ENCODE results near the gene SAP25.
"Not testable (repeated sequence)": the region's sequence is repeated elsewhere in the genome, so short reads cannot be mapped to it uniquely, and the experiment has no call there.

The SAP25 gene

DNA sequence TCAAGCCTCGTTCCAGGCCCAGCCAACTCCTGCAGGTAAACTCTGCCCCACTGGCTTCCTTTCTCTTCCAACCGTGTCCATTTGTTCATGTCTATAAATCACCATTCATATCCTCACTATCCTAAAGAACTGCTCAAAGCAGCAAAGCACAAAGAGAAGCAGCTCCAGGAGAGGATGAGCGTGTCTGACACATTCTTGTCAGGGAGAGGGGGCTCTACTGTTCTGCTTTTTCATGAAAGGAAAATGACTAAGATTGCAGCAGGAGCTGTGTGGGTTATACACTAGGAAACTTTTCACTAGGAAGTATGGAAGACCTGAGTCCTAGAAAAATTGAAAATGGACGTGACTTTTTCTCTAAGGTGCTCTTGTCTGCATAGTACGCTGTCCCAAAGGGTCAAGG, 18.0 kb downstream of the SAP25 start:
- TF ChIP-seq, protein P1, sequence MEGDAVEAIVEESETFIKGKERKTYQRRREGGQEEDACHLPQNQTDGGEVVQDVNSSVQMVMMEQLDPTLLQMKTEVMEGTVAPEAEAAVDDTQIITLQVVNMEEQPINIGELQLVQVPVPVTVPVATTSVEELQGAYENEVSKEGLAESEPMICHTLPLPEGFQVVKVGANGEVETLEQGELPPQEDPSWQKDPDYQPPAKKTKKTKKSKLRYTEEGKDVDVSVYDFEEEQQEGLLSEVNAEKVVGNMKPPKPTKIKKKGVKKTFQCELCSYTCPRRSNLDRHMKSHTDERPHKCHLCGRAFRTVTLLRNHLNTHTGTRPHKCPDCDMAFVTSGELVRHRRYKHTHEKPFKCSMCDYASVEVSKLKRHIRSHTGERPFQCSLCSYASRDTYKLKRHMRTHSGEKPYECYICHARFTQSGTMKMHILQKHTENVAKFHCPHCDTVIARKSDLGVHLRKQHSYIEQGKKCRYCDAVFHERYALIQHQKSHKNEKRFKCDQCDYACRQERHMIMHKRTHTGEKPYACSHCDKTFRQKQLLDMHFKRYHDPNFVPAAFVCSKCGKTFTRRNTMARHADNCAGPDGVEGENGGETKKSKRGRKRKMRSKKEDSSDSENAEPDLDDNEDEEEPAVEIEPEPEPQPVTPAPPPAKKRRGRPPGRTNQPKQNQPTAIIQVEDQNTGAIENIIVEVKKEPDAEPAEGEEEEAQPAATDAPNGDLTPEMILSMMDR (IDR thresholded peaks at IDR 0.05; ENCODE audit: low read depth, low read length), result no peak
- H3K4me3 ChIP-seq (ENCODE audit: low read depth, low read length), result no peak overlapping the region

- no peak overlapping the region for H3K4me3 ChIP-seq (ENCODE audit: low read depth, low read length)
- TF ChIP-seq, protein P1 (IDR thresholded peaks at IDR 0.05; ENCODE audit: low read depth, low read length), result no peak
These were observed 20.7 kb downstream of the SAP25 start for GRCh38 chr7:100553032-100553431.

- TF ChIP-seq, protein P1 (IDR thresholded peaks at IDR 0.05; ENCODE audit: low read depth, low read length), result no peak
These were observed 21.2 kb downstream of the SAP25 start for GRCh38 chr7:100552532-100552931.

DNA sequence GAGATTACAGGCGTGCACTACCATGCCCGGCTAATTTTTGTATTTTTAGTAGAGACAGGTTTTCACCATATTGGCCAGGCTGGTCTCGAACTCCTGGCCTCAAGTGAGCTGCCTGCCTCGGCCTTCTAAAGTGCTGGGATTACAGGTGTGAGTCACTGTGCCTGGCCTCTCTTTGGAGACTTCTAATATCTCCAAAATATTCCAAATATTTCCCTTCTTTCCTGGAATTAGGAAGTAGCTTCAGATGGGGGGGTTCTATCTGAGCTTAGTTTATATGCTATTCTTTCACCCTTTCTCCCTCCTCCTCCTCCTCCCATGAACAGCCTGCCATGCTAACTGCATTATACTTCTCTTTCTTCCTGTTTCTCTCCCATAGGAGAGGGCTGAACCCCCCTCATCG, 25.3 kb downstream of the SAP25 start:
- not testable (repeated sequence) for H3K4me3 ChIP-seq (ENCODE audit: low read depth, low read length)

More at GRCh38 chr7:100552532-100552931, 21.2 kb downstream of the SAP25 start:
- H3K4me3 ChIP-seq (ENCODE audit: low read depth, low read length), result no peak overlapping the region

DNA sequence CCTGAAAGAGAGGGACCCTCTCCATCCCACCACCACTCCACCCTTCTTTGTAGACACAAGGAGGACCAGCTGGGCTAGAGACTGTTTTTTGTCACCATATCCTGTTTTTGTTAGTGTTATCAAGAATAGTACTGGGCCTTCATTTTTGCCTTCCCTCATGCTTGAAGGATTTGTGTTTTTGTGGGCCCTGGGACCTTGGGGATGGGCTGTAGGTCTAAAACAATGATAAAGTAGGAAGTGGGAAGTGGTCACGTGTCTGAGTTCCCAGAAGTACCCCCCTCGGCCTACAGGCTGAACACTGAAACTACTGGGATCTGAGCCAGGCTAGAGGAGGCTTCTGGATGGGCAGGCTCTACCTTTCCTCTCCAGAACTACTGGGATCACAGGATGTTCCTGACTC, 25.8 kb downstream of the SAP25 start:
- no peak overlapping the region for H3K4me3 ChIP-seq (ENCODE audit: low read depth, low read length)
- TF ChIP-seq, protein P1 (IDR thresholded peaks at IDR 0.05; ENCODE audit: low read depth, low read length), result no peak

DNA sequence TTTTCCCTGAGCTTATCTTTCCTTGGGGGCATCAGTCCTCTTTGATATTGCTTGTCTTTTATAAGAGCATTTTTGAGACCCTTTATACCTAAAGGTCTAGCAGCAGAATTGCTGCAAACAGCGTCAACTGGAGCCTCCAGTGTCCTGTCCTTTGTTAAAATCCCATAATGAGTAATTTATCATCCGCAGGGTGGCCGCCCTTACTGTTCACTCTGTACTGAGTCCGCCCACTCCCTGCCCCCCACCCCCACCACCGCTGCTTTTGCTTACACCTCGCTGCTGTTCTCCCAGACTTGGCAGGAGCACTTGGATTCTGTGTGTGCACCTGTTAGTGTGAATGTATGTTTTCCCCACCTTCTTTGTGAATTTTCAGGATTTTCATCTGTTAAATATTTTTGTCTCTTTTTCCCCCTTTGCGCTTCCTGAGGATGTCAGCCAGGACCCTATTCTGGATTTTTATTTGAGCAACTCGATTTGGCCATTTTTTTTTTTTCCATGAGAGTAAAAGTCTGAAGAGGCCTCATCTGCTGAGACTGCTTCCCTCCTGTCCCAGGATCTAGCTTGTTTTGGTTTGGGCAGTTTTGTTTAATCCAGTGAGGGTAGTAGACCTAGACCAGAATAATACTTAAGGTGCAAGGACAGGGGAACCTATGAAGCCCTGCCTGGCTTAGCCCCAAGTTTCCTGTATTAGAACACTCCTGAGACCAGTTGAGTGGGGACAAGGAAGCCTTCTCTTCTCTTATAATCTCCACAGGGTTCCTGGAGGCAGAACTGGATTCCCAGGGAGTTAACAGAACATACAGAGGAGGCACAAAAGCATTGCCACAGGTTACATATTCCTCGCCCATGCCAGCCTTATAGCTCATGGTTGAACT, 26.5 kb downstream of the SAP25 start:
- TF ChIP-seq, protein P1 (IDR thresholded peaks at IDR 0.05; ENCODE audit: low read depth, low read length), result no peak
- H3K4me3 ChIP-seq (ENCODE audit: low read depth, low read length), result no peak overlapping the region

- H3K4me3 ChIP-seq (ENCODE audit: low read depth, low read length), result 0 out of 2 replicates have a peak overlapping the region, but pooled peaks have one; percentile 13
- TF ChIP-seq, protein P1 (IDR thresholded peaks at IDR 0.05; ENCODE audit: low read depth, low read length), result no peak
These were observed 27.4 kb downstream of the SAP25 start for GRCh38 chr7:100546129-100546925.
